PC-3 (cell line): ENCODE data around the gene BCAS4. TPM values are rescaled to one million over a fixed set of nuclear protein-coding genes. Genes with fewer than 3 reads are reported as not detected.
"Not testable (repeated sequence)": the region's sequence is repeated elsewhere in the genome, so short reads cannot be mapped to it uniquely, and the experiment has no call there.

Source experiments
- ATAC-seq: fragments of 200-7000 bp; cut with Tn5 transposase; 2 replicates; pipeline ENCODE4 v1.9.1; 2020; ENCODE audit warnings: mild to moderate bottlenecking, moderate library complexity
- BruUV-seq: library from RNA; stranded (reverse); fragments of 400-500 nt; replicated peaks from 2 replicates; lab custom pipeline; 2021; lab: Mats Ljungman, UMichigan
- CTCF ChIA-PET: fragments of 300-600 bp; sonication (Branson Sonifier 250); formaldehyde crosslinking; loops from one replicate; lab custom pipeline; 2022; ENCODE audit warnings: antibody characterized with exemption; lab: Charles Lee
- POLR2A ChIA-PET: fragments of 300-600 bp; sonication (Branson Sonifier 250); formaldehyde crosslinking; loops from one replicate; lab custom pipeline; 2022; ENCODE audit warnings: antibody characterized with exemption; ENCODE audit not compliant: unreplicated experiment; lab: Charles Lee
- DNase-seq: peaks from one replicate; pipeline ENCODE4 v3.0.0-alpha.2; 2015
- H2AFZ ChIP-seq: fragments of 300-600 bp; sonication (generic); 2 replicates; pipeline ENCODE4 v1.6.0; 2016; ENCODE audit warnings: antibody characterized with exemption, low read length
- H3F3A ChIP-seq: fragments of 300-600 bp; sonication (generic); one replicate; pipeline ENCODE4 v1.6.0; 2017; ENCODE audit warnings: antibody characterized with exemption, low read length, control low read depth, mild to moderate bottlenecking; ENCODE audit not compliant: unreplicated experiment
- H3K27ac ChIP-seq: fragments of 300-600 bp; sonication (generic); 2 replicates; pipeline ENCODE4 v1.5.1; 2016; ENCODE audit warnings: mild to moderate bottlenecking, low read length
- H3K27me3 ChIP-seq: fragments of 300-600 bp; sonication (generic); 2 replicates; pipeline ENCODE4 v1.6.1; 2016; ENCODE audit warnings: low read length, mixed read lengths
- H3K36me3 ChIP-seq: fragments of 300-600 bp; sonication (generic); 2 replicates; pipeline ENCODE4 v1.6.1; 2016; ENCODE audit warnings: low read depth, mixed run types, low read length, mixed read lengths
- H3K4me1 ChIP-seq: fragments of 300-600 bp; sonication (generic); 2 replicates; pipeline ENCODE4 v1.5.1; 2016; ENCODE audit warnings: low read length; ENCODE audit not compliant: insufficient read depth
- H3K4me2 ChIP-seq: fragments of 300-600 bp; sonication (generic); 2 replicates; pipeline ENCODE4 v1.6.0; 2016; ENCODE audit warnings: low read length
- H3K4me3 ChIP-seq: fragments of 300-600 bp; sonication (generic); 2 replicates; pipeline ENCODE4 v1.5.1; 2016; ENCODE audit warnings: mild to moderate bottlenecking, low read length, mixed read lengths
- H3K79me2 ChIP-seq: fragments of 300-600 bp; sonication (generic); 2 replicates; pipeline ENCODE4 v1.6.1; 2017; ENCODE audit warnings: low read length, mixed read lengths
- H3K9ac ChIP-seq: fragments of 300-600 bp; sonication (generic); 2 replicates; pipeline ENCODE4 v1.6.0; 2016; ENCODE audit warnings: mild to moderate bottlenecking, low read length
- H3K9me2 ChIP-seq: fragments of 300-600 bp; sonication (generic); replicated peaks from 2 replicates; pipeline ENCODE4 v1.6.1; 2016; ENCODE audit warnings: mixed run types, low read length, mixed read lengths
- H3K9me3 ChIP-seq: fragments of 300-600 bp; sonication (generic); 2 replicates; pipeline ENCODE4 v1.6.1; 2016; ENCODE audit warnings: low read length, mixed read lengths
- H4K20me1 ChIP-seq: fragments of 300-600 bp; sonication (generic); 2 replicates; pipeline ENCODE4 v1.6.1; 2016; ENCODE audit warnings: low read length, mixed read lengths
- CTCF ChIP-seq: fragments of 300-600 bp; sonication (generic); conservative IDR thresholded peaks from 2 replicates; pipeline ENCODE4 v1.5.1; 2017; ENCODE audit warnings: antibody characterized with exemption, low read depth, mild to moderate bottlenecking, low read length
- EZH2 ChIP-seq: fragments of 300-600 bp; sonication (generic); IDR thresholded peaks from one replicate; pipeline ENCODE4 v1.6.1; 2017; ENCODE audit warnings: antibody characterized with exemption, mild to moderate bottlenecking, low read length; ENCODE audit not compliant: unreplicated experiment
- EZH2phosphoT487 ChIP-seq: fragments of 300-600 bp; sonication (generic); IDR thresholded peaks from 2 replicates; pipeline ENCODE4 v1.6.1; 2018; ENCODE audit warnings: mild to moderate bottlenecking, antibody characterized with exemption, low read length, borderline replicate concordance
- intact Hi-C: fragments of 100-400 bp; cut with micrococcal nuclease; formaldehyde crosslinking; loops from 2 replicates; pipeline ENCODE4 v1.9.0; 2023
- total RNA-seq: library from RNA; depleted of rRNA; stranded (reverse); fragments of >200 nt; gene quantifications from 2 replicates; pipeline ENCODE4 v1.2.3, GENCODE V29; 2014

Gene BCAS4
- total RNA-seq, 1 experiment from 2014 or later: 56.9 TPM

- Histone ChIP-seq H3K4me3 (no peak overlapping the region), H3K27ac (no peak overlapping the region), H3K79me2 (no peaks in the 10 kb centered on the region), H3K4me2 (no peak overlapping the region), H4K20me1 (no peaks in the 10 kb centered on the region), H3K4me1 (no peaks in the 10 kb centered on the region), H3K27me3 (no peaks in the 10 kb centered on the region), H3F3A (no peaks in the 10 kb centered on the region), H2AFZ (no peak overlapping the region), H3K9ac (no peak overlapping the region), H3K36me3 (no peaks in the 10 kb centered on the region), H3K9me3 (no peaks in the 10 kb centered on the region), H3K9me2 (no peaks in the 10 kb centered on the region)
- no peak for TF ChIP-seq EZH2
- no peak for TF ChIP-seq EZH2phosphoT487
- TF ChIP-seq CTCF: no peak
- no peak for ATAC-seq
- CTCF ChIA-PET: no interaction called here
- BruUV-seq: no TSS peak
- no peak for DNase-seq
- intact Hi-C loops: no loop called here
- POLR2A ChIA-PET: no interaction called here
Observed at GRCh38 chr20:50877232-50877743, 82.4 kb downstream of the BCAS4 start.

DNA sequence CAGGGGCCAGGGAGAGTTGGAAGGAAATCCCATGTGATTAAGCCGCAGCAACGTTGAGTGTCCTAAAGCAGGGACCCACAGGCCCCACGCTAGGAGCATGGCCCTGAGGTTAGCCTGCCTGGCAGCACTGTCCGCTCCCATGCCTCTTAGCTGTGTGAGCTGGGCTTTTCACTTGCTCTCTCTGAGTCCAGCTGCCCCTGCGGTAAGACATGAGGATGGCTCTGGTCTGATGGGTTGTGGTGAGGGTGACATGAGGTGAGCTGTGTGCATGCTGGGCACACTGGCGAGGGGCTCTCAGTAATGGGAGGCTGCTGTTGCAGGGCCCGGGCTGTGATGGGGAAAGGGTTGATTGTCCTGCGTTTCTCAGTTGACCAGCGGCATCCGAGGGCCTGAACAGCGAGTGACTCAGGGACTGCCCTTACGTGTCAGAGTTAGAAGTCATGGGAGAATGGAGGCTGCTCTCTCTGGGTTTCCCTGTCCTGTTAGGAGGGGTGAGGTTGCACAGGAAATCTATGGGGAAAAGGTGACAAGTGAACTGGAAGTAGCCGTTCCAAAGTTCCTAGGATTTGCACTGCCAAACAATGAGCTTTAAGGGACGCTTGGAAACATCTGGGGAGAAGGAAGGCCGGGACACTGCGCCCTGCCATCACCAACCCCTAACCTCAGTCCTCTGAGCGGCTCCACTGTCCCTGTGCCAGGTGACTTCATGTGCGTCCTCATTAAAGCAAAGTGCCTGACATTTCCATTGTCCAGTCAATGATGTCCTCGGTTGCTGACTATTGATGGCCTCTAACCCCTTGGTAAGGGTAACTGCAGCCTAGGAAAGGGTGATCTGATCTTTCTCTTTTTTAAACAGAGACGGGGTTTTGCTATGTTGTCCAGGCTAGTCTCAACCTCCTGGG, 85.0 kb downstream of the BCAS4 start:
- POLR2A ChIA-PET: no interaction called here
- Histone ChIP-seq H3K4me3 (no peak overlapping the region), H3K27ac (no peak overlapping the region), H3K9me3 (no peaks in the 10 kb centered on the region), H3K9ac (no peak overlapping the region), H3K4me1 (no peaks in the 10 kb centered on the region), H3K36me3 (no peaks in the 10 kb centered on the region), H3F3A (no peaks in the 10 kb centered on the region), H3K4me2 (no peak overlapping the region), H3K27me3 (no peaks in the 10 kb centered on the region), H3K79me2 (no peaks in the 10 kb centered on the region), H4K20me1 (no peaks in the 10 kb centered on the region), H3K9me2 (no peaks in the 10 kb centered on the region), H2AFZ (no peak overlapping the region)
- TF ChIP-seq CTCF: no peak
- no peak for TF ChIP-seq EZH2
- no peak for TF ChIP-seq EZH2phosphoT487
- ATAC-seq: no peak
- CTCF ChIA-PET: no interaction called here
- intact Hi-C loops: no loop called here
- BruUV-seq: no TSS peak
- no peak for DNase-seq

GRCh38 chr20:50881759-50882424, 87.0 kb downstream of the BCAS4 start:
- H3K27ac ChIP-seq, H3K79me2 ChIP-seq, H3K27me3 ChIP-seq, ATAC-seq, H3K4me2 ChIP-seq, H3K4me1 ChIP-seq, H3K9me3 ChIP-seq, H3K36me3 ChIP-seq, BruUV-seq, H3F3A ChIP-seq, H3K9ac ChIP-seq, intact Hi-C loops, DNase-seq, H2AFZ ChIP-seq, H3K4me3 ChIP-seq, H3K9me2 ChIP-seq, H4K20me1 ChIP-seq: not testable (repeated sequence)
- ChIA-PET POLR2A (interaction anchor here (0.6 kb wide), 1 partner anchor 669 kb away, joined by 12 read pairs; no protein-coding TSS in a partner anchor), CTCF (interaction anchor here (0.7 kb wide), 1 partner anchor 1165 kb away, joined by 3 read pairs; no protein-coding TSS in a partner anchor)
